ENCODE data around the gene STX5. TPM values are rescaled to one million over a fixed set of nuclear protein-coding genes. Genes with fewer than 3 reads are reported as not detected.
"Not testable (repeated sequence)": the region's sequence is repeated elsewhere in the genome, so short reads cannot be mapped to it uniquely, and the experiment has no call there.

The STX5 gene
- total RNA-seq, 4 donors from 2014 or later = 15.3 to 62.5 (median 30.2) TPM

DNA sequence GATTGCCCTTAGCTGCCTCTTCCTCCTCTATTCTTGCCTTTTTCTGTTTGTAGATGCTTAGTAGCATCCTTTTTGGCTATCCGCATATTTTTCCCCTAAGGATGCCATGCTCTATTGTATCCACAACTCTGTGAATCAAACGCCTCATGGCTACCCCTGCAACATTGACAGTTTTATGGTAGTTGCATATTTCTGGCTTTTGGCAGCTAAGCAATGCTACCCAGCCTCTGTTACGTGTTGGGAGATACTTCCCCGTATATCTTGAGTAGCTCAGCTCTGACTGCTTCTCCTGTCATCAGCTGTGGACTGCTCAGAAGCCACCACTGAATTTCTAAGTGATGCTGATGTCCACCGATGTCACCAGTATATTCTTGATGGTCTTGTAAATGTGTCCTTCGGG, 33.8 kb upstream of the STX5 start:
- Histone ChIP-seq H3K4me3 (no peak overlapping the region), H3K27me3 (no peaks in the 10 kb centered on the region), H3K27ac (no peak overlapping the region), H3K9me3 (no peaks in the 10 kb centered on the region), H3K4me1 (peaks cover 0 to 7% (median 2%) of the 10 kb centered on the region in 4 donors), H3K36me3 (no peaks in the 10 kb centered on the region)
- 54 to 76% methylated on average over 6 of the region's 6 CpGs for WGBS, 2 donors (ENCODE audit: low coverage in 1 of 2)
- in situ Hi-C loops (cut with MboI; ENCODE audit: low pct_ligation_motif_present in 1 of 4, low pct_unique_long_range_greater_than_20kb in 1 of 4, low sequenced_read_pairs in 3 of 4) = loop anchor here in 3 of 4 donors (10.0 to 25.0 kb wide), 3 partner anchors 81 to 478 kb away; partner anchors contain the start of genes TMEM179B (in 1 of the 3) and TUT1 (in 1 of the 3)
- TF ChIP-seq, protein P1, sequence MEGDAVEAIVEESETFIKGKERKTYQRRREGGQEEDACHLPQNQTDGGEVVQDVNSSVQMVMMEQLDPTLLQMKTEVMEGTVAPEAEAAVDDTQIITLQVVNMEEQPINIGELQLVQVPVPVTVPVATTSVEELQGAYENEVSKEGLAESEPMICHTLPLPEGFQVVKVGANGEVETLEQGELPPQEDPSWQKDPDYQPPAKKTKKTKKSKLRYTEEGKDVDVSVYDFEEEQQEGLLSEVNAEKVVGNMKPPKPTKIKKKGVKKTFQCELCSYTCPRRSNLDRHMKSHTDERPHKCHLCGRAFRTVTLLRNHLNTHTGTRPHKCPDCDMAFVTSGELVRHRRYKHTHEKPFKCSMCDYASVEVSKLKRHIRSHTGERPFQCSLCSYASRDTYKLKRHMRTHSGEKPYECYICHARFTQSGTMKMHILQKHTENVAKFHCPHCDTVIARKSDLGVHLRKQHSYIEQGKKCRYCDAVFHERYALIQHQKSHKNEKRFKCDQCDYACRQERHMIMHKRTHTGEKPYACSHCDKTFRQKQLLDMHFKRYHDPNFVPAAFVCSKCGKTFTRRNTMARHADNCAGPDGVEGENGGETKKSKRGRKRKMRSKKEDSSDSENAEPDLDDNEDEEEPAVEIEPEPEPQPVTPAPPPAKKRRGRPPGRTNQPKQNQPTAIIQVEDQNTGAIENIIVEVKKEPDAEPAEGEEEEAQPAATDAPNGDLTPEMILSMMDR (IDR thresholded peaks at IDR 0.05) = no peak
- TF ChIP-seq EP300 (IDR thresholded peaks at IDR 0.05; ENCODE audit: low read depth) (no peak), POLR2A (IDR thresholded peaks at IDR 0.05) (no peak), POLR2AphosphoS5 (IDR thresholded peaks at IDR 0.05) (no peak)
- intact Hi-C loops (cut with DNase I; ENCODE audit: low total_unique reads) = loop anchor here (2.0 kb wide), 1 partner anchor 79 kb away; the partner anchor contains the start of gene TMEM179B
- no peak for DNase-seq

DNA sequence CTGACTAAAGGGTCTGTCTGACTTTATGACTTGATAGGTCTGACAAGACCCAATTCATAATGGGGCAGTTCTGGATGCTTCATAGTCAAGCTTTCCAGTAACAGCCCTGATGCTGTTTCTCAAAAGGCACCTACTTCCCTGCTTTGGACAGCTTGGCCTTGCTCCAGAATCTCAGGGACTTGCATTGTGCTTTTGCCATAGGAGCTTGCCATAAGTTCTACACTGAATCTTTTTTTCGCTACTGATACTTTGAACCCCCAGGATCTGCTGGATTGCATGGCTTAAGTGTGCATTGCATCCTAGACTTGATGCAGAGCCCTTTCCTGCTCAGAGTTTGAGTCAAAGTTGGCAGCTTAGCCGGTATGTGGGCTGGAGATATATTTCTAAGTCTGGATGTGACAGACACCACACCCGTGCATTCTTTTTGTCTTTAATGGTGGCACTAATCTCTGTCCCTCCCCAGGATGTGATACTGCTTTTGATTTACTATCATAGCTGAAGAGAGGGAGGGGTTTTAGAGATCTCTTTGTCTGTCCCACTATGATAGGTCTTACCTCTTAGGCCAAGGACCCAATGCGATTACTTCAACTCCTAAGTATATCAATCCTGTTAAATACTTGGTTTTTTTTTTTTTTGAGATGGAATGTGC, 32.0 kb upstream of the STX5 start:
- TF ChIP-seq, protein P1 (IDR thresholded peaks at IDR 0.05) = no peak
- TF ChIP-seq POLR2AphosphoS5 (IDR thresholded peaks at IDR 0.05) = no peak
- no peak for TF ChIP-seq POLR2A (IDR thresholded peaks at IDR 0.05)
- no peak for TF ChIP-seq EP300 (IDR thresholded peaks at IDR 0.05; ENCODE audit: low read depth)
- Histone ChIP-seq H3K27me3 (no peaks in the 10 kb centered on the region), H3K4me1 (peaks cover 0 to 7% (median 2%) of the 10 kb centered on the region in 4 donors), H3K9me3 (no peaks in the 10 kb centered on the region), H3K27ac (no peak overlapping the region), H3K4me3 (no peak overlapping the region), H3K36me3 (no peaks in the 10 kb centered on the region)
- 83 to 89% methylated on average over 1 to 4 of the region's 4 CpGs for WGBS, 2 donors (ENCODE audit: low coverage in 1 of 2)
- DNase-seq = no peak
- in situ Hi-C loops (cut with MboI; ENCODE audit: low pct_ligation_motif_present in 1 of 4, low pct_unique_long_range_greater_than_20kb in 1 of 4, low sequenced_read_pairs in 3 of 4) (loop anchor here (5.0 to 25.0 kb wide), 4 partner anchors 77 to 477 kb away; partner anchors contain the start of genes TMEM179B (in 3 of the 4) and TUT1 (in 1 of the 4)), intact Hi-C loops (cut with DNase I; ENCODE audit: low total_unique reads) (loop anchor here (2.0 kb wide), 1 partner anchor 77 kb away; the partner anchor contains the start of gene TMEM179B)

DNA sequence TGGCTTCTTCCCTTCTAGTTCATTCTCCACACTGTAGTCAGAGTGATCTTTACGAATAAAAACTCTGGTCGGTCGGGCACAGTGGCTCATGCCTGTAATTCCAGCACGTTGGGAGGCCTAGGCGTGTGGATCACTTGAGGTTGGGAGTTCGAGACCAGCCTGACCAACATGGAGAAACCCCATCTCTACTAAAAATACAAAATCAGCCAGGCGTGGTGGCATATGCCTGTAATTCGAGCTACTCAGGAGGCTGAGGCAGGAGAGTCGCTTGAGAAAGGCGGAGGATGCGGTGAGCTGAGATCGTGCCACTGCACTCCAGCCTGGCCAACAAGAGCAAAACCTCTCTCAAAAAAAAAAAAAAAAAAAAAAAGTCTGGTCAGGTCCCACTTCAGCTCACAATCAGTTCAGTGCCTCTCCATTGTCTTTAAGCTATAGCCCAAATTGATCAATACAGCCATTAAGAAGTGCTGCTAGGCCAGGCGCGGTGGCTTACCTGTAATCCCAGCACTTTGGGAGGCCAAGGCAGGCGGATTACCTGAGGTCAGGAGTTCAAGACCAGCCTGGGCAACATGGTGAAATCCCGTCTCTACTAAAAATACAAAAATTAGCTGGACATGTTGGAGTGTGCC, 29.8 kb upstream of the STX5 start:
- H3K9me3 ChIP-seq; DNase-seq; H3K36me3 ChIP-seq; H3K27me3 ChIP-seq; intact Hi-C loops (cut with DNase I; ENCODE audit: low total_unique reads); H3K27ac ChIP-seq; H3K4me3 ChIP-seq: not testable (repeated sequence)
- H3K4me1 ChIP-seq = peaks cover 0 to 21% (median 3%) of the 10 kb centered on the region in 4 donors
- 86 to 94% methylated on average over 7 to 16 of the region's 16 CpGs for WGBS, 2 donors (ENCODE audit: low coverage in 1 of 2)
- in situ Hi-C loops (cut with MboI; ENCODE audit: low pct_ligation_motif_present in 1 of 4, low pct_unique_long_range_greater_than_20kb in 1 of 4, low sequenced_read_pairs in 3 of 4) = loop anchor here (5.0 to 25.0 kb wide), 4 partner anchors 74 to 474 kb away; partner anchors contain the start of genes TMEM179B (in 3 of the 4) and TUT1 (in 1 of the 4)

DNA sequence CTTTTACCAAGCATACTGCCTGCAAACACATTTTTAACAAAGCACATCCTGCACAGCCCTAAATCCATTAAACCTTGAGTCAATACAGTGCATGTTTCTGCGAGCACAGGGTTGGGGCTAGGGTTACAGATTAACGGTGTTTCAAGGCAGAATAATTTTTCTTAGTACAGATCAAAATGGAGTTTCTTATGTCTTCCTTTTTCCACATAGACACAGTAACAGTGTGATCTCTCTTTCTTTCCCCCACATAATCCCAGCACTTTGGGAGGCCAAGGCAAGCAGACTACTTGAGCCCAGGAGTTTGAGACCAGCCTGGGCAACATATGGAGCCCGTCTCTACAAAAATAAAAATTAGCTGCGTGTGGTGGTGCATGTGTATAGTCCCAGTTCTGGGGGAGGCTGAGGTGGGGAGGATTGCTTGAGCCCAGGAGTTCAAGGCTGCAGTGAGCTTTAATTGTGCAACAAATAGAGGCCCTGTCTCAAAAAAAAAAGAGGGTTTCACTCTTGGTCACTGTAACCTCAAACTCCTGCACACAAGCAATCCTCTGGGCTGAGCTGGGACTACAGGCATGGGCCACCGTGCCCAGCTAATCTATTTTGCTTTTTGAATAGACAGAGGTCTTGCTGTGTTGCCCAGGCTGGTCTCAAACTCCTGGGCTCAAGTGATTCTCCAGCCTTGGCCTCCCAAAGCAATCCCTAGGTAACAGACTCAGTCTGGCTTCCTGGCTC, 29.1 kb upstream of the STX5 start:
- Histone ChIP-seq H3K4me1 (peaks cover 0 to 27% (median 5%) of the 10 kb centered on the region in 4 donors), H3K4me3 (no peak overlapping the region), H3K9me3 (no peaks in the 10 kb centered on the region), H3K27ac (no peak overlapping the region), H3K36me3 (no peaks in the 10 kb centered on the region), H3K27me3 (no peaks in the 10 kb centered on the region)
- in situ Hi-C loops (cut with MboI; ENCODE audit: low pct_ligation_motif_present in 1 of 4, low pct_unique_long_range_greater_than_20kb in 1 of 4, low sequenced_read_pairs in 3 of 4) = loop anchor here (5.0 to 25.0 kb wide), 4 partner anchors 74 to 474 kb away; partner anchors contain the start of genes TMEM179B (in 3 of the 4) and TUT1 (in 1 of the 4)
- WGBS, 2 donors (ENCODE audit: low coverage in 1 of 2) = 69 to 100% methylated on average over 1 to 5 of the region's 5 CpGs
- intact Hi-C loops (cut with DNase I; ENCODE audit: low total_unique reads) = no loop called here
- no peak for DNase-seq
- TF ChIP-seq, protein P1 (IDR thresholded peaks at IDR 0.05) = no peak
- no peak for TF ChIP-seq EP300 (IDR thresholded peaks at IDR 0.05; ENCODE audit: low read depth)
- no peak for TF ChIP-seq POLR2A (IDR thresholded peaks at IDR 0.05)
- no peak for TF ChIP-seq POLR2AphosphoS5 (IDR thresholded peaks at IDR 0.05)

DNA sequence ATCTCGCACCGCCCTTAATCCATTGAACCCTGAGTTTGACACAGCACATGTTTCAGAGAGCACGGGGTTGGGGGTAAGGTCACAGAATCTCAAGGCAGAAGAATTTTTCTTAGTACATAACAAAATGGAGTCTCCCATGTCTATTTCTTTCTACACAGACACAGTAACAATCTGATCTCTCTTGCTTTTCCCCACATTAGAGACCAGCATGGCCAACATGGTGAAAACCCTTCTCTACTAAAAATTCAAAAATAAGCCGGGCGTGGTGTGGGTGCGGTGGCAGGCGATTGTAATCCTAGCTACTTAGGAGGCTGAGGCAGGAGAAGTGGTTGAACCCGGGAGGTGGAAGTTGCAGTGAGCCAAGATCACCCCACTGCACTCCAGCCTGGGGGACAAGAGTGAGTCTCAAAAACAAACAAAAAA, 27.4 kb upstream of the STX5 start:
- H3K4me1 ChIP-seq = peaks cover 3 to 34% (median 11%) of the 10 kb centered on the region in 4 donors
- H3K27ac ChIP-seq; intact Hi-C loops (cut with DNase I; ENCODE audit: low total_unique reads); DNase-seq; H3K27me3 ChIP-seq; H3K36me3 ChIP-seq; H3K4me3 ChIP-seq; H3K9me3 ChIP-seq: not testable (repeated sequence)
- 78 to 85% methylated on average over 4 to 8 of the region's 8 CpGs for WGBS, 2 donors (ENCODE audit: low coverage in 1 of 2)
- in situ Hi-C loops (cut with MboI; ENCODE audit: low pct_ligation_motif_present in 1 of 4, low pct_unique_long_range_greater_than_20kb in 1 of 4, low sequenced_read_pairs in 3 of 4) = loop anchor here in 2 of 4 donors (25.0 kb wide), 2 partner anchors 272 to 472 kb away; partner anchors contain the start of gene TUT1 (in 1 of the 2)

All from transverse colon (tissue), 4 donors.